ENCODE results near the gene DIO3. TPM values are rescaled to one million over a fixed set of nuclear protein-coding genes. Genes with fewer than 3 reads are reported as not detected.

The DIO3 gene
- total RNA-seq, 2 donors from 2014 or later, result 1.3 to 2.0 TPM

DNA sequence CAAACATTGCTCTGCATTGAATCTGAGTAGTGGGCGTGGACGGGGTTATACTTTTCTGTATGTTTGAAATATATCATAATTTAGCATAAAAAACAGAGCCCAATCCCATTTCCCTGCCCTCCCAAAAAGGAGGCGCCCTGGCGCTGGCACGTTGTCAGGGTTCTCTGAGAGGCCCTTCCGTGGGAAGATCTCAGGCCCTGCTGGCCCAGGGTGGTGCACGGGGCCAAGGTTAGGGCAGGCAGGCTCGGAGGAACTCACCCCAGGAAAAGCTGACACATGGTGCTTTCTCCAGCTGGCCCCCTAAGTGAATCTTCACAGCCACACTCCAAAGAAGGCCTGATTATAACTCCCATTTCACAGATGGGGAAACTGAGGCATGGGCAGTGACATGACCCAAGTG is 17.2 kb downstream of the DIO3 start:
- H3K27me3 ChIP-seq, result no peaks in the 10 kb centered on the region
- H3K4me3 ChIP-seq, result no peak overlapping the region
- intact Hi-C loops (cut with DNase I), result no loop called here
- no peaks in the 10 kb centered on the region for H3K36me3 ChIP-seq (replicated peaks in 1 of 2; ENCODE audit: insufficient read depth in 1 of 2, low read depth in 2 of 2)
- no peak for ATAC-seq
- H3K4me1 ChIP-seq, result no peaks in the 10 kb centered on the region
- DNase-seq, result no peak
- H3K9me3 ChIP-seq, result no peaks in the 10 kb centered on the region
- H3K27ac ChIP-seq, result no peak overlapping the region
- WGBS, 2 donors, result 64 to 73% methylated on average over 7 to 8 of the region's 8 CpGs
- TF ChIP-seq POLR2A (IDR thresholded peaks at IDR 0.05), result no peak
- TF ChIP-seq, protein P1, sequence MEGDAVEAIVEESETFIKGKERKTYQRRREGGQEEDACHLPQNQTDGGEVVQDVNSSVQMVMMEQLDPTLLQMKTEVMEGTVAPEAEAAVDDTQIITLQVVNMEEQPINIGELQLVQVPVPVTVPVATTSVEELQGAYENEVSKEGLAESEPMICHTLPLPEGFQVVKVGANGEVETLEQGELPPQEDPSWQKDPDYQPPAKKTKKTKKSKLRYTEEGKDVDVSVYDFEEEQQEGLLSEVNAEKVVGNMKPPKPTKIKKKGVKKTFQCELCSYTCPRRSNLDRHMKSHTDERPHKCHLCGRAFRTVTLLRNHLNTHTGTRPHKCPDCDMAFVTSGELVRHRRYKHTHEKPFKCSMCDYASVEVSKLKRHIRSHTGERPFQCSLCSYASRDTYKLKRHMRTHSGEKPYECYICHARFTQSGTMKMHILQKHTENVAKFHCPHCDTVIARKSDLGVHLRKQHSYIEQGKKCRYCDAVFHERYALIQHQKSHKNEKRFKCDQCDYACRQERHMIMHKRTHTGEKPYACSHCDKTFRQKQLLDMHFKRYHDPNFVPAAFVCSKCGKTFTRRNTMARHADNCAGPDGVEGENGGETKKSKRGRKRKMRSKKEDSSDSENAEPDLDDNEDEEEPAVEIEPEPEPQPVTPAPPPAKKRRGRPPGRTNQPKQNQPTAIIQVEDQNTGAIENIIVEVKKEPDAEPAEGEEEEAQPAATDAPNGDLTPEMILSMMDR (IDR thresholded peaks at IDR 0.05), result no peak

DNA sequence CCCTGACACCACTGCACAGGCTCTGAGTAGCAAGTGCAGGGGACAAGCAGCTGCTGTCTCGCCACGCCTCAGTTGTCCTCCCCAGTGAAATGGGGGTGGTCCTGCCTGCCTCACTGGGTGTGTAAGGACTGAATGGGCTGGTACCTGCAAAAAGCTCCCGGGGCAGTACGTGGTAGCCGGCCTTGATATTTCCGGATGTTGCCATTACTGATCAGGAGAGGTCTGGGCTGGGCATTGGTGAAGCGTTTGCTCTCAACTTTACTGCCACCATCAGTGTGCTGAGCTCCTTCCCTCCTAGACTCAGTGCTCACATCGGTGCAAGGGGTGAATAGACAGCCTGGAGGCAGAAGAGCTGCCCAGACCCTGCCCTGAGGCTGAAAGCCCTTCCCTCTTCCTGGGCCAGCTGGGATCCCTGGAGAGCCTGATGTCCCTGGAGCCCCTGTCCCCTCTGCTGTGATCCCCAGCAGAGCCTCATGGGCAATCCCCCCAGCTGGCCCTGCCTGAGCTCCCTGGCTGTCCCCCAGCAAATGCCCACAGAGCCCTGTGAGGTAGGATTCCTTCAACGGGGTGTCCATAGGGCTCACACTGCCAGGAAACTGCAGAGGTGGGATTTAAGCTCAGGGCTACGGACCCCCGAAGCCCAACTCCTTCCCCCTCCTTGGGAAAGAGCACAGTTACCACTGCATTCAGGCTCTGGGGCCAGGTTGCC is 18.2 kb downstream of the DIO3 start:
- intact Hi-C loops (cut with DNase I), result no loop called here
- 69 to 72% methylated on average over 7 to 10 of the region's 11 CpGs for WGBS, 2 donors
- DNase-seq, result no peak
- H3K4me3 ChIP-seq, result no peak overlapping the region
- no peaks in the 10 kb centered on the region for H3K27me3 ChIP-seq
- H3K9me3 ChIP-seq, result no peaks in the 10 kb centered on the region
- no peak for TF ChIP-seq POLR2A (IDR thresholded peaks at IDR 0.05)
- TF ChIP-seq, protein P1 (IDR thresholded peaks at IDR 0.05), result no peak
- no peaks in the 10 kb centered on the region for H3K4me1 ChIP-seq
- no peak for ATAC-seq
- no peak overlapping the region for H3K27ac ChIP-seq
- H3K36me3 ChIP-seq (replicated peaks in 1 of 2; ENCODE audit: insufficient read depth in 1 of 2, low read depth in 2 of 2), result no peaks in the 10 kb centered on the region

DNA sequence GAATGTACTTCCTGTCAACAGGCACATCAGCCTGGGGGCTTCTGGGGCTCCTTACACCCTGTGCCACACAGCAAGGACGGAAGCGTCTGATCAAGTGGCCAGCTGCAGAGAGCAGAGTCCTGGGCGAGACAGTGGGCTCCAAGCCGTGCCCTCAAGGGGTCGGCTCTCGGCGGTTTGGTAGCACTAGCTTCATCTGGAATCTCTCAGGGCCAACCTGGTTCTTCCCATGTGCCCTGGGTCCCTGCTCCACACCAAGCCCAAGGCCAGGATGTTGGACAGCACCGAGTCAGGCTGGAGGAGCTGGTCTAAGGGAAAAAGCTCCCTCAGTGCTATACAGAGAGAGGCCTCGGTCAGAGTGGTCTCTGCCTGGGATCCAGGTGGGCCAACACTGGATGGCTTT is 20.5 kb downstream of the DIO3 start:
- DNase-seq (no peak), ATAC-seq (no peak)
- no peak for TF ChIP-seq POLR2A (IDR thresholded peaks at IDR 0.05)
- TF ChIP-seq, protein P1 (IDR thresholded peaks at IDR 0.05), result no peak

DNA sequence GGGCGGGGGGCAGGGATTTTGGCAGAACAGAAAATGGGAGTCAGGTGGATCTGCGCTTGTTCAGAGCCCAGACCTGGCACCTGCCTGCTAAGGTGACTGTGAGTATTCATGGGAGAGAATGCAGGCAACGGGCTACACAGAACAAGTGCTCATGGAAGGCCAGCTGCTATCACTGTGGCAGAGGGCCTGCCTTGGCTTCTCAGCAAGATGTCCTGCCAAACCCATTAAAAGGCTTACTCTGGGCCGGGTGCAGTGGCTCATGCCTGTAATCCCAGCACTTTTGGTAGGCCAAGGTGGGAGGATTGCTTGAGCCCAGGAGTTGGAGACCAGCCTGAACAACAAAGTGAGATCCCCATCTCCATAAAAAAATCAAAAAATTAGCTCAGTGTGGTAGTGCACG is 21.0 kb downstream of the DIO3 start:
- no peak for DNase-seq
- no peaks in the 10 kb centered on the region for H3K27me3 ChIP-seq
- no peak for TF ChIP-seq POLR2A (IDR thresholded peaks at IDR 0.05)
- TF ChIP-seq, protein P1 (IDR thresholded peaks at IDR 0.05), result no peak
- no peaks in the 10 kb centered on the region for H3K4me1 ChIP-seq
- no peaks in the 10 kb centered on the region for H3K36me3 ChIP-seq (replicated peaks in 1 of 2; ENCODE audit: insufficient read depth in 1 of 2, low read depth in 2 of 2)
- intact Hi-C loops (cut with DNase I), result no loop called here
- H3K27ac ChIP-seq, result no peak overlapping the region
- H3K4me3 ChIP-seq, result no peak overlapping the region
- ATAC-seq, result no peak
- 77 to 86% methylated on average over 5 of the region's 5 CpGs for WGBS, 2 donors
- no peaks in the 10 kb centered on the region for H3K9me3 ChIP-seq

More for the DNA sequence above, 20.5 kb downstream of the DIO3 start:
- Histone ChIP-seq H3K4me1 (no peaks in the 10 kb centered on the region), H3K27ac (no peak overlapping the region), H3K4me3 (no peak overlapping the region), H3K27me3 (no peaks in the 10 kb centered on the region), H3K36me3 (replicated peaks in 1 of 2; ENCODE audit: insufficient read depth in 1 of 2, low read depth in 2 of 2) (no peaks in the 10 kb centered on the region), H3K9me3 (no peaks in the 10 kb centered on the region)
- WGBS, 2 donors, result 80 to 82% methylated on average over 6 to 9 of the region's 9 CpGs
- intact Hi-C loops (cut with DNase I), result no loop called here
